Stimulated activated CD4-positive, alpha-beta T cell treated with anti-CD3 and anti-CD28 coated beads, Interleukin-4, amount 100 ng/mL, for 24 hours (primary cell): ENCODE measurements around the gene LHPP.

Source experiments
- DNase-seq: peaks from one replicate; pipeline ENCODE4 v3.0.0-alpha.2; 2020

Gene LHPP

GRCh38 chr10:124500757-124501156, 39.1 kb downstream of the LHPP start:
- no peak for DNase-seq

GRCh38 chr10:124504711-124505110, 43.1 kb downstream of the LHPP start:
- DNase-seq, result no peak

- DNase-seq, result no peak
These were observed 43.7 kb downstream of the LHPP start for GRCh38 chr10:124505279-124505678.

- DNase-seq, result no peak
These were observed 46.5 kb downstream of the LHPP start for GRCh38 chr10:124508070-124508667.

GRCh38 chr10:124508907-124509454, 47.4 kb downstream of the LHPP start:
- DNase-seq, result no peak

- no peak for DNase-seq
These were observed 48.4 kb downstream of the LHPP start for GRCh38 chr10:124509880-124510632.

- DNase-seq, result no peak
These were observed 49.1 kb downstream of the LHPP start for GRCh38 chr10:124510759-124511158.

GRCh38 chr10:124511205-124512039, 49.8 kb downstream of the LHPP start:
- DNase-seq, result no peak

- DNase-seq, result no peak
These were observed 50.4 kb downstream of the LHPP start for GRCh38 chr10:124512040-124512428.

GRCh38 chr10:124512600-124512999, 51.0 kb downstream of the LHPP start:
- no peak for DNase-seq

- DNase-seq, result no peak
These were observed 53.8 kb downstream of the LHPP start for GRCh38 chr10:124515244-124515970.

- DNase-seq, result no peak
These were observed 54.6 kb downstream of the LHPP start for GRCh38 chr10:124516181-124516580.

- DNase-seq, result no peak
These were observed 55.2 kb downstream of the LHPP start for GRCh38 chr10:124516746-124517397.

GRCh38 chr10:124517461-124517860, 55.8 kb downstream of the LHPP start:
- no peak for DNase-seq

GRCh38 chr10:124517931-124518330, 56.3 kb downstream of the LHPP start:
- no peak for DNase-seq

- no peak for DNase-seq
These were observed 56.7 kb downstream of the LHPP start for GRCh38 chr10:124518366-124518765.

GRCh38 chr10:124520558-124521428, 59.2 kb downstream of the LHPP start:
- no peak for DNase-seq

GRCh38 chr10:124521429-124521871, 59.8 kb downstream of the LHPP start:
- DNase-seq, result no peak

- DNase-seq, result no peak
These were observed 60.7 kb downstream of the LHPP start for GRCh38 chr10:124522131-124522932.
